HepG2 (cell line): ENCODE measurements around the gene FADD. TPM values are rescaled to one million over a fixed set of nuclear protein-coding genes. Genes with fewer than 3 reads are reported as not detected.

ENCODE experiments used
- ELF1 ChIP-seq: sonication (generic); formaldehyde crosslinking; IDR thresholded peaks from 2 replicates; pipeline ENCODE4 v1.4.0; 2020; ENCODE audit warnings: missing genetic modification reagents
- ERF ChIP-seq: IDR thresholded peaks from 2 replicates; pipeline ENCODE4 v1.6.1; 2018; ENCODE audit warnings: missing biosample characterization, missing genetic modification reagents
- KDM2A ChIP-seq: sonication (generic); formaldehyde crosslinking; IDR thresholded peaks from 2 replicates; pipeline ENCODE4 v1.4.0; 2020; ENCODE audit warnings: low read depth, missing genetic modification reagents, borderline replicate concordance
- NR2F6 ChIP-seq, 2 experiments: IDR thresholded peaks; 2 replicates each; pipeline ENCODE4 v1.6.1; 2016; ENCODE audit warnings: antibody characterized with exemption in 1 of 2, mild to moderate bottlenecking in 1 of 2
- XRCC5 ChIP-seq: fragments of 200-400 bp; formaldehyde crosslinking; optimal IDR thresholded peaks from 2 replicates; pipeline ENCODE3; 2017; ENCODE audit warnings: mild to moderate bottlenecking, low read length
- ZBTB3 ChIP-seq: sonication (generic); formaldehyde crosslinking; IDR thresholded peaks from 2 replicates; pipeline ENCODE4 v1.4.0; 2020; ENCODE audit warnings: low read depth, mild to moderate bottlenecking, moderate library complexity, missing genetic modification reagents, borderline replicate concordance
- ZFX ChIP-seq: sonication (generic); formaldehyde crosslinking; IDR thresholded peaks from 2 replicates; pipeline ENCODE4 v1.4.0; 2020; ENCODE audit warnings: mild to moderate bottlenecking, low read depth, missing genetic modification reagents, moderate library complexity
- ZNF224 ChIP-seq: sonication (generic); formaldehyde crosslinking; IDR thresholded peaks from 2 replicates; pipeline ENCODE4 v1.5.0; 2020; ENCODE audit warnings: mild to moderate bottlenecking, missing genetic modification reagents
- ZNF501 ChIP-seq: sonication (generic); formaldehyde crosslinking; IDR thresholded peaks from 2 replicates; pipeline ENCODE4 v1.5.1; 2020; ENCODE audit warnings: mild to moderate bottlenecking, moderate library complexity, missing genetic modification reagents
- ZNF598 ChIP-seq: sonication (generic); formaldehyde crosslinking; IDR thresholded peaks from 2 replicates; pipeline ENCODE4 v1.5.1; 2020; ENCODE audit warnings: mild to moderate bottlenecking, missing genetic modification reagents, borderline replicate concordance
- polyA plus RNA-seq, 8 experiments: library from polyadenylated mRNA; depleted of rRNA in 3 of 8; stranded (reverse) in 7 of 8; unstranded in 1 of 8; fragments of >200 nt; fragmentation: Illumina TruSeq in 4 of 8; extraction: Trizol in 4 of 8; gene quantifications; 2 replicates each; pipeline versions ENCODE4 v1.2.1 to v1.2.3, GENCODE V29; 2011 to 2016; ENCODE audit warnings: low read depth in 4 of 8, missing spikeins in 1 of 8, mixed read lengths in 1 of 8; ENCODE audit not compliant: insufficient read depth in 1 of 8
- total RNA-seq, 5 experiments: library from RNA; depleted of rRNA; stranded (reverse); fragments of >200 nt; fragmentation: Illumina TruSeq; extraction: Trizol; gene quantifications; 2 replicates each; pipeline ENCODE4 v1.2.3, GENCODE V29; 2016; ENCODE audit warnings: low read depth in 1 of 5
- TF ChIP-seq, protein P1 (sequence below): IDR thresholded peaks from 2 replicates; pipeline ENCODE4 v1.6.1; 2018; ENCODE audit warnings: missing genetic modification reagents, mild to moderate bottlenecking, missing compliant biosample characterization
- TF ChIP-seq, protein P2 (sequence below): sonication (generic); formaldehyde crosslinking; IDR thresholded peaks from 2 replicates; pipeline ENCODE4 v1.4.0; 2020; ENCODE audit warnings: missing genetic modification reagents

FADD gene
- total and polyA plus RNA-seq, 2 of the 13 experiments (the other 11 are each of a cell fraction or from before 2014, with no cell fraction given) = 14.2 to 22.2 TPM

DNA sequence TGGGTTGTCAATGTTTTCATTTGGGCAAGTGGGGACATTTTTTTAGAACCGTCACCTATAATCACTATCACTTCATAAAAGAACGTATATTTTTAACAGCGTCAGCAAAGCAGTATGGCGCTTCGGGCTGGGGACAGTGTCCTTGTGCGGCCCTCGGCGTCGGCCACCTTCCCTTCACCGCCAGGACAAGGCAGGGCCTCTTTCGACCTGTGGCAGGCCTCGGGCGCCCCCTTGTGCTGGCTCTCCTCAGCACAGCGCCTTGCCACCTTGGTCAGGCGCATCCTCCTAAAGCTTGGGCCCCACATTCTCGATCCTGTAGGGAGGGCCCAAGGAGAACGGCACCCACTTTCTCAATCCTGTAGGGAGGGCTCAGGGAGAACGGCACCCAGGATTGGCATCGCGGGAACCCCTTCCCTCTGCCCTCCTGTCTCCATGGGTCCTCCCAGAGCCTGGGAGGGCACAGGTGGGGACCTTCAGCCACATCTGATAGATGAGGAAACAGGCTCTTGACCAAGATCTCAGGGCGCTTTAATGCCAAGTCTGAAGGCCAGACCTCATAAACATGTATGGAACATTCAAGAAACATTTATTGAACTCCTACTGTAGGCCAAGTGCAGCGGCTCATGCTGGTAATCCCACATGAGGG is 11.5 kb upstream of the FADD start (continued):
- no peak for TF ChIP-seq NR2F6 (IDR thresholded peaks at IDR 0.05)
- 0 out of 2 replicates have a peak, but pooled peaks have one; percentile 26 for TF ChIP-seq NR2F6 (CRISPR knock-in tag; IDR thresholded peaks at IDR 0.05)
- TF ChIP-seq, protein P1, sequence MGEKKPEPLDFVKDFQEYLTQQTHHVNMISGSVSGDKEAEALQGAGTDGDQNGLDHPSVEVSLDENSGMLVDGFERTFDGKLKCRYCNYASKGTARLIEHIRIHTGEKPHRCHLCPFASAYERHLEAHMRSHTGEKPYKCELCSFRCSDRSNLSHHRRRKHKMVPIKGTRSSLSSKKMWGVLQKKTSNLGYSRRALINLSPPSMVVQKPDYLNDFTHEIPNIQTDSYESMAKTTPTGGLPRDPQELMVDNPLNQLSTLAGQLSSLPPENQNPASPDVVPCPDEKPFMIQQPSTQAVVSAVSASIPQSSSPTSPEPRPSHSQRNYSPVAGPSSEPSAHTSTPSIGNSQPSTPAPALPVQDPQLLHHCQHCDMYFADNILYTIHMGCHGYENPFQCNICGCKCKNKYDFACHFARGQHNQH (CRISPR knock-in tag) = peak; percentile 37; the same call in 1 of the 2 replicates
- TF ChIP-seq ZNF224 (CRISPR knock-in tag) = no peak
- no peak for TF ChIP-seq ZNF501
- peak; percentile 36 for TF ChIP-seq XRCC5
- TF ChIP-seq ERF (CRISPR knock-in tag) = 0 out of 2 replicates have a peak, but pooled peaks have one; percentile 29
- no peak for TF ChIP-seq ZBTB3
- TF ChIP-seq ZNF598 = peak; percentile 44; the same call in 1 of the 2 replicates
- 0 out of 2 replicates have a peak, but pooled peaks have one; percentile 31 for TF ChIP-seq ELF1 (CRISPR knock-in tag)
- TF ChIP-seq ZFX (CRISPR knock-in tag) = peak; percentile 57
- peak; percentile 74; the same call in 1 of the 2 replicates for TF ChIP-seq KDM2A
- TF ChIP-seq, protein P2, sequence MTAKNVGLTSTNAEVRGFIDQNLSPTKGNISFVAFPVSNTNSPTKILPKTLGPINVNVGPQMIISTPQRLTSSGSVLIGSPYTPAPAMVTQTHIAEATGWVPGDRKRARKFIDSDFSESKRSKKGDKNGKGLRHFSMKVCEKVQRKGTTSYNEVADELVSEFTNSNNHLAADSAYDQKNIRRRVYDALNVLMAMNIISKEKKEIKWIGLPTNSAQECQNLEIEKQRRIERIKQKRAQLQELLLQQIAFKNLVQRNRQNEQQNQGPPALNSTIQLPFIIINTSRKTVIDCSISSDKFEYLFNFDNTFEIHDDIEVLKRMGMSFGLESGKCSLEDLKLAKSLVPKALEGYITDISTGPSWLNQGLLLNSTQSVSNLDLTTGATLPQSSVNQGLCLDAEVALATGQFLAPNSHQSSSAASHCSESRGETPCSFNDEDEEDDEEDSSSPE (CRISPR knock-in tag) = 0 out of 2 replicates have a peak, but pooled peaks have one; percentile 30
